Fibroblast of pulmonary artery (primary cell): Measurements from ENCODE around the gene MRPL40.

Experiments
- DNase-seq: peaks from one replicate; pipeline ENCODE4 v3.0.0-alpha.2; 2010; ENCODE audit warnings: low read depth
- H3K4me3 ChIP-seq: replicated peaks from 2 replicates; pipeline ENCODE4 v1.5.1; 2011; ENCODE audit warnings: low read depth, mild to moderate bottlenecking, control low read depth, low read length, moderate library complexity
- TF ChIP-seq, protein P1 (sequence below): IDR thresholded peaks from 2 replicates; pipeline ENCODE4 v1.5.1; 2011; ENCODE audit warnings: mild to moderate bottlenecking, control low read depth, low read length, inconsistent platforms; ENCODE audit errors: missing control alignments

Gene MRPL40

DNA sequence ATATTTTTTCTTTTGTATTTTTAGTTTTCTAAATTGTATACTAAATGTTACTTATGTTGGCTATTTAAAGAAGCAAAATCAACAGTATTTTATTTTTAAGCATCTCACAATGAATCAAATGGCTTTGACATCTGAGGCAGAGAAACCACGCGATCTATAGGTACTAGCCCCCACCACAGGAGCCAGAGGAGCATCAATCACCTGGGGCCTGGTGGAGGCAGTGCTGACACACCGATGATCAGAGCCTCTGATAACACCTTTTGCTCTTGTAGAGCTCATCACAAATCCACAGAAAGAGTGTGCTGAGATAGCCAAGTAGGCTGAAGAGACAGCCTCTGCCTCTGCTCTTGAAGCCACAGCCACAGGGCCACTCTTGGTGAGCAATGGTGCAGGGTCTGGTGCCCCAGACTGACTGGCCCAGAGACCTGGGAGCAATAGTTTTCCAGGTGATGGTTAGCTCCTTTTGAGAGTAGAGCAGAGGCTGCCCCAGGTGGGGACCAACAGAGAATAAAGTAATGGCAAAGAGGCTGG lies 26.0 kb upstream of the MRPL40 start:
- H3K4me3 ChIP-seq: no peak overlapping the region
- no peak for DNase-seq
- TF ChIP-seq, protein P1, sequence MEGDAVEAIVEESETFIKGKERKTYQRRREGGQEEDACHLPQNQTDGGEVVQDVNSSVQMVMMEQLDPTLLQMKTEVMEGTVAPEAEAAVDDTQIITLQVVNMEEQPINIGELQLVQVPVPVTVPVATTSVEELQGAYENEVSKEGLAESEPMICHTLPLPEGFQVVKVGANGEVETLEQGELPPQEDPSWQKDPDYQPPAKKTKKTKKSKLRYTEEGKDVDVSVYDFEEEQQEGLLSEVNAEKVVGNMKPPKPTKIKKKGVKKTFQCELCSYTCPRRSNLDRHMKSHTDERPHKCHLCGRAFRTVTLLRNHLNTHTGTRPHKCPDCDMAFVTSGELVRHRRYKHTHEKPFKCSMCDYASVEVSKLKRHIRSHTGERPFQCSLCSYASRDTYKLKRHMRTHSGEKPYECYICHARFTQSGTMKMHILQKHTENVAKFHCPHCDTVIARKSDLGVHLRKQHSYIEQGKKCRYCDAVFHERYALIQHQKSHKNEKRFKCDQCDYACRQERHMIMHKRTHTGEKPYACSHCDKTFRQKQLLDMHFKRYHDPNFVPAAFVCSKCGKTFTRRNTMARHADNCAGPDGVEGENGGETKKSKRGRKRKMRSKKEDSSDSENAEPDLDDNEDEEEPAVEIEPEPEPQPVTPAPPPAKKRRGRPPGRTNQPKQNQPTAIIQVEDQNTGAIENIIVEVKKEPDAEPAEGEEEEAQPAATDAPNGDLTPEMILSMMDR: no peak

DNA sequence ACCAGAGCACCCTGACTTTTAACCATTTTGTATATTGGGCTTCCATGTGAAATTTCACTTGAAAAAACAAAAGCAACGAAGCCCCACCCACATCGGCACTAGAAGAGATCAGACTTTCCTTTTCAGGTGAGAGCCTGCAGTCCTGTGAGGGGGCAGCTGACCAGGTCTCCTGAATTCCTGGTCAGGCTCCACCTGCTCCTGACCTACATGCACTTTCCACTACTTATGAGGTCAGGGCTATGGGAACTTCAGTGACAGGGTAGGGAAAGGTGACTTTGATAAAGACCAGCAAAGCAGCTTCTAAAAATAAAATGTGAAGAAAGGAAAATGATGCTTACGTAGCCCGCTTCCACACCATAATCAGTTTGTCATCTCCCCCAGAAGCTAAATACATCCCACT lies 25.5 kb upstream of the MRPL40 start:
- TF ChIP-seq, protein P1: no peak
- H3K4me3 ChIP-seq: no peak overlapping the region
- DNase-seq: no peak

DNA sequence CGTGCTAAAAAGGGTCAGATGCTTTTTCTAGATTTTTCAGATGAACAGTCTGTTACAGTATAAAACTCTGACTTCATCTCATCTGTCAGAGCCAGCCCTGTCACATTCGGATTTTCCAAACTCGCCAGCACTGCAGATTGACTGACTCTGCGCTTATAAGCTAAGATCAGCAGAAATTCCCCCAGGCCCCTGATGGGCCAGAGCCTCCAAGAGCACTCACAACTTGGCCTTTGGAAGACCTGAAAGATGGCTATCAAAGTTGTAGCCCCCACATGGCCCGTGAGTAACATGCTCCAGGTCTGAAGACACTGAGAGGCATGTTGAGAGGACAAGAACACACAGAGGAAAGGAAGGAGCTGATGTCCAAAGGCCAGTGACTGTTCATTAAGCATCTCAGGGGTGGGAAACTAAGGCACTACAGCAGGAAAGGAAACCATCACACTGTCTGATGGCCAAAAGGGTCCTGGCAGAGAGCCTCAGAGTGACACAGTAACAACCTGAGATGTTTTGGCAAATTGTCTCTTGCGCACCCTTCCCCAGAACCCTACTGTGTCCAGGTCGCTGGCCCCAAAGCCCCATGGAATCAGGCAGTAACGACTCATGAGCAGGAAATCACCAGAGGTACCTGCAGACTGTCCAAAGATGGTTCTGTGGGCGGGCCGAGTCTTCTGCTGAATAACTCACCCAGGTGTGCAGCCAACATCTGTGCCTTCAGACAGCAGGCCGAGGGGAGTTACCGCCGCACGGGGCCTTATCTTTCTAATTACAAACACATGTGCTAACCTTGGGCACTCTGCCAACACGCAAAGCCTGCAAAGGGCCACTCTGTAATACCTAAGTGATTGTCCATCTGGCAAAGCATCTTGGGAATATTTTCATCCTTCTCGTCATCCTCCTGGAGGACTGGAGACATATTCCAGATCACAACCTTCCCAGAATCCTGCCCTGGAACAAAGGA lies 24.4 kb upstream of the MRPL40 start:
- H3K4me3 ChIP-seq: no peak overlapping the region
- TF ChIP-seq, protein P1: no peak
- peak; percentile 30 for DNase-seq

- TF ChIP-seq, protein P1: no peak
- no peak for DNase-seq
Observed at GRCh38 chr22:19410941-19411689, 21.2 kb upstream of the MRPL40 start.

DNA sequence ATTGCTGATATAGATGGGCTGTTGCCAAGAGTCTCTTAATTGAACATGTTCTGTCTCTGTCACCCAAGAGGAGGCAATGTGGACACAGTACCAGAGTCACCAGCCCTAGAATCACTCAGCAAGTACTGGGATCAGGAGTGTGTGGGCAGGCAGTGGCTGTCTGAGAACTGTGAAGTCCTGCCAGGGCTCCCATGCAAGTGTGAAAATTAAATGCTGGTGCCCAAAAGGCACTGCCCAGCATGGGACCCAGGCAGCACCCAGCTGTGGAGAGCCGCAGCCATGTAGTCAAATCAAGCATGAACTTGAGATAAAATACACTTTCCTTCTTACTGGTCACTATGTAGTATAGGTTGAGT lies 20.7 kb upstream of the MRPL40 start:
- no peak overlapping the region for H3K4me3 ChIP-seq
- DNase-seq: no peak
- TF ChIP-seq, protein P1: no peak

More at GRCh38 chr22:19410941-19411689, 21.2 kb upstream of the MRPL40 start:
- no peak overlapping the region for H3K4me3 ChIP-seq

GRCh38 chr22:19412478-19412877 lies 19.9 kb upstream of the MRPL40 start:
- no peak for DNase-seq
- TF ChIP-seq, protein P1: no peak
- H3K4me3 ChIP-seq: no peak overlapping the region
